ENCODE data around the gene LIFR. TPM values are rescaled to one million over a fixed set of nuclear protein-coding genes. Genes with fewer than 3 reads are reported as not detected.

The LIFR gene
- total and polyA plus RNA-seq, 2 of the 4 experiments (the other 2 are of a cell fraction): 1.9 to 10.4 TPM

- H3K23ac ChIP-seq (ENCODE audit: low read depth, low read length): no peak overlapping the region
- dilution Hi-C loops (cut with HindIII; ENCODE audit: low sequenced_read_pairs, unreplicated experiment) (no loop called here), intact Hi-C loops (cut with micrococcal nuclease) (no loop called here), in situ Hi-C loops (cut with MboI; ENCODE audit: low sequenced_read_pairs) (no loop called here)
- H2BK5ac ChIP-seq (ENCODE audit: low read depth, low read length, poor library complexity, severe bottlenecking): no peak overlapping the region
- no peak overlapping the region for H3K4me3 ChIP-seq (ENCODE audit: insufficient read depth, low read depth, low read length)
- no peak overlapping the region for H3K14ac ChIP-seq (replicated peaks; ENCODE audit: low read depth, low read length)
- no peak overlapping the region for H2AK5ac ChIP-seq (ENCODE audit: low read depth, low read length)
- H3K4me2 ChIP-seq (ENCODE audit: low read depth, low read length): no peak overlapping the region
- BruUV-seq (replicated peaks): no TSS peak
- no peak overlapping the region for H3K4ac ChIP-seq (ENCODE audit: low read depth, low read length)
- 0 out of 2 replicates have a peak, but pooled peaks cover 7% of the 10 kb centered on the region for H3K27me3 ChIP-seq (ENCODE audit: control insufficient read depth, insufficient read depth, low read length)
- no peak overlapping the region for H2BK20ac ChIP-seq (ENCODE audit: low read depth, low read length)
- no peak overlapping the region for H2AK9ac ChIP-seq (replicated peaks; ENCODE audit: low read depth, low read length, poor library complexity)
- CTCF ChIA-PET: interaction anchor here (1.1 kb wide), 1 partner anchor 362 kb away, joined by 4 read pairs; no protein-coding TSS in a partner anchor
- H3K18ac ChIP-seq (ENCODE audit: low read depth, low read length): no peak overlapping the region
- no peak overlapping the region for H2BK120ac ChIP-seq (ENCODE audit: low read depth, low read length)
- WGBS, 2 experiments (ENCODE audit: extremely low coverage in 2 of 2, insufficient read length in 1 of 2): 73% methylated on average over 2 of the region's 5 CpGs; no CpG with 5 or more reads in 1 of the 2 experiments
- POLR2A ChIA-PET (ENCODE audit: unreplicated experiment): no interaction called here
- DNase-seq: no peak
- no peak for ATAC-seq (ENCODE audit: low read depth)
- H3K36me3 ChIP-seq (ENCODE audit: control insufficient read depth, insufficient read depth, low read length): no peaks in the 10 kb centered on the region
- no peak overlapping the region for H3K9ac ChIP-seq (ENCODE audit: low read depth, low read length)
- H3K9me1 ChIP-seq (ENCODE audit: insufficient read depth, low read length): 0 out of 2 replicates have a peak, but pooled peaks cover 4% of the 10 kb centered on the region
- H3K27ac ChIP-seq (ENCODE audit: insufficient read depth, low read length): no peak overlapping the region
- no peak overlapping the region for H3K56ac ChIP-seq (ENCODE audit: extremely low read depth, insufficient read depth, low read length)
- H4K91ac ChIP-seq (ENCODE audit: insufficient read depth, low read depth, low read length): no peak overlapping the region
- H3K9me3 ChIP-seq (ENCODE audit: control insufficient read depth, insufficient read depth, low read length): no peaks in the 10 kb centered on the region
- TF ChIP-seq MXI1 (IDR thresholded peaks at IDR 0.05; ENCODE audit: borderline replicate concordance, low read depth, low read length): no peak
- no peak for TF ChIP-seq RAD21 (IDR thresholded peaks at IDR 0.05; ENCODE audit: low read length)
- TF ChIP-seq SMC3 (IDR thresholded peaks at IDR 0.05; ENCODE audit: low read depth, low read length): no peak
- TF ChIP-seq CHD1 (IDR thresholded peaks at IDR 0.05; ENCODE audit: low read depth, low read length): no peak
- TF ChIP-seq CTCF (conservative IDR thresholded peaks at IDR 0.05; ENCODE audit: low read depth, low read length): no peak
- no peak for TF ChIP-seq FOS (IDR thresholded peaks at IDR 0.05; ENCODE audit: low read depth, low read length)
- TF ChIP-seq MAZ (IDR thresholded peaks at IDR 0.05; ENCODE audit: borderline replicate concordance, low read depth, low read length): no peak
- no peak for TF ChIP-seq POLR2A (IDR thresholded peaks at IDR 0.05; ENCODE audit: low read depth, low read length)
- TF ChIP-seq ELK1 (IDR thresholded peaks at IDR 0.05; ENCODE audit: borderline replicate concordance, low read depth, low read length): no peak
- TF ChIP-seq RFX5 (IDR thresholded peaks at IDR 0.05; ENCODE audit: low read depth, low read length): no peak
- no peak for TF ChIP-seq RCOR1 (IDR thresholded peaks at IDR 0.05; ENCODE audit: insufficient replicate concordance, low read length)
- no peak for TF ChIP-seq BHLHE40 (IDR thresholded peaks at IDR 0.05; ENCODE audit: low read depth, low read length)
- TF ChIP-seq USF2 (IDR thresholded peaks at IDR 0.05; ENCODE audit: low read depth, low read length): no peak
- TF ChIP-seq MAFK (IDR thresholded peaks at IDR 0.05; ENCODE audit: low read depth, low read length): no peak
- TF ChIP-seq CEBPB (IDR thresholded peaks at IDR 0.05; ENCODE audit: low read depth, low read length): no peak
- TF ChIP-seq NFE2L2 (IDR thresholded peaks at IDR 0.05; ENCODE audit: low read depth, low read length): no peak
- H4K8ac ChIP-seq (ENCODE audit: low read depth in 2 of 2, low read length in 2 of 2): no peak overlapping the region
- no peaks in the 10 kb centered on the region for H3K4me1 ChIP-seq (ENCODE audit: control insufficient read depth, insufficient read depth, low read length)
- H4K5ac ChIP-seq (ENCODE audit: low read depth, low read length): no peak overlapping the region
- H3K79me1 ChIP-seq (ENCODE audit: low read depth in 1 of 2, low read length in 2 of 2): no peaks in the 10 kb centered on the region
- no peak overlapping the region for H2BK15ac ChIP-seq (ENCODE audit: low read depth, low read length)
- no peaks in the 10 kb centered on the region for H4K20me1 ChIP-seq (ENCODE audit: insufficient read depth, low read length)
- no peak overlapping the region for H2AFZ ChIP-seq (replicated peaks; ENCODE audit: low read length, poor library complexity)
These were observed 108.7 kb downstream of the LIFR start for GRCh38 chr5:38447786-38448185.
